CD8-positive, alpha-beta memory T cell (primary cell): ENCODE data around the gene TTC9B. TPM values are rescaled to one million over a fixed set of nuclear protein-coding genes. Genes with fewer than 3 reads are reported as not detected.

Experiments
- CTCF ChIA-PET: fragments of 350-600 bp; sonication (Branson Sonifier 250); formaldehyde crosslinking; loops from one replicate; lab custom pipeline; 2021; ENCODE audit warnings: antibody characterized with exemption; lab: Charles Lee
- POLR2A ChIA-PET: fragments of 350-600 bp; sonication (Branson Sonifier 250); formaldehyde crosslinking; loops from one replicate; lab custom pipeline; 2021; ENCODE audit warnings: antibody characterized with exemption; lab: Charles Lee
- DNase-seq, 5 donors: peaks; one replicate each; pipeline versions ENCODE4 v3.0.0 to v3.0.0-alpha.2; 2020 to 2022; ENCODE audit warnings: mixed read lengths in 1 of 5
- H3K27ac ChIP-seq: one replicate; pipeline ENCODE4 v1.7.0; 2013; ENCODE audit warnings: low read depth, mild to moderate bottlenecking, low read length, moderate library complexity
- H3K27me3 ChIP-seq: 2 replicates; pipeline ENCODE4 v1.7.0; 2013; ENCODE audit warnings: low read length, mild to moderate bottlenecking; ENCODE audit not compliant: insufficient read depth, poor library complexity, severe bottlenecking
- H3K36me3 ChIP-seq: 2 replicates; pipeline ENCODE4 v1.7.0; 2013; ENCODE audit warnings: mild to moderate bottlenecking, low read length, moderate library complexity; ENCODE audit not compliant: insufficient read depth
- H3K4me1 ChIP-seq: 2 replicates; pipeline ENCODE4 v1.7.0; 2013; ENCODE audit warnings: mild to moderate bottlenecking, low read length, moderate library complexity; ENCODE audit not compliant: insufficient read depth
- H3K4me3 ChIP-seq: 2 replicates; pipeline ENCODE4 v1.7.0; 2013; ENCODE audit warnings: mild to moderate bottlenecking, low read length
- H3K9me3 ChIP-seq: 2 replicates; pipeline ENCODE4 v1.7.0; 2013; ENCODE audit warnings: mild to moderate bottlenecking, low read length
- H3K27ac Mint-ChIP-seq, 8 donors: one replicate each; pipeline ENCODE4 v1.8.0; 2020 to 2021; ENCODE audit warnings: mixed read lengths in 8 of 8, mild to moderate bottlenecking in 6 of 8, inconsistent platforms in 3 of 8, moderate library complexity in 3 of 8
- H3K27me3 Mint-ChIP-seq, 2 donors: one replicate each; pipeline ENCODE4 v1.8.0; 2020 to 2021; ENCODE audit warnings: mixed read lengths in 2 of 2, mild to moderate bottlenecking in 1 of 2, moderate library complexity in 1 of 2
- H3K36me3 Mint-ChIP-seq, 3 donors: one replicate each; pipeline ENCODE4 v1.8.0; 2020 to 2021; ENCODE audit warnings: mixed read lengths in 3 of 3, inconsistent platforms in 1 of 3, mild to moderate bottlenecking in 1 of 3
- H3K4me1 Mint-ChIP-seq, 3 donors: one replicate each; pipeline ENCODE4 v1.8.0; 2020 to 2021; ENCODE audit warnings: mixed read lengths in 3 of 3, inconsistent platforms in 1 of 3, mild to moderate bottlenecking in 1 of 3
- H3K4me3 Mint-ChIP-seq, 7 donors: one replicate each; pipeline ENCODE4 v1.8.0; 2020 to 2021; ENCODE audit warnings: mixed read lengths in 7 of 7, mild to moderate bottlenecking in 6 of 7, moderate library complexity in 4 of 7, inconsistent platforms in 2 of 7
- H3K9me3 Mint-ChIP-seq, 5 donors: one replicate each; pipeline ENCODE4 v1.8.0; 2020 to 2022; ENCODE audit warnings: mixed read lengths in 5 of 5, mild to moderate bottlenecking in 3 of 5, moderate library complexity in 2 of 5, inconsistent platforms in 1 of 5
- polyA plus RNA-seq: library from polyadenylated mRNA; unstranded; fragments of 300-500 nt; fragmentation: Illumina TruSeq; gene quantifications from one replicate; pipeline ENCODE4 v1.2.3, GENCODE V29; 2021
- total RNA-seq, 2 experiments: library from RNA; stranded (reverse); gene quantifications; one replicate each; pipeline ENCODE4 v1.2.3, GENCODE V29; 2021

TTC9B gene
- total and polyA plus RNA-seq, 3 experiments from 2014 or later: not detected

- Mint-ChIP-seq H3K36me3 (peaks cover 6 to 81% (median 8%) of the 10 kb centered on the region in 3 donors), H3K9me3 (no peaks in the 10 kb centered on the region), H3K27me3 (no peaks in the 10 kb centered on the region), H3K4me1 (peaks cover 4 to 5% (median 5%) of the 10 kb centered on the region in 3 donors), H3K27ac (no peak overlapping the region), H3K4me3 (no peak overlapping the region)
- Histone ChIP-seq H3K9me3 (no peaks in the 10 kb centered on the region), H3K4me3 (no peak overlapping the region), H3K4me1 (no peaks in the 10 kb centered on the region), H3K27me3 (no peaks in the 10 kb centered on the region), H3K27ac (no peak overlapping the region), H3K36me3 (peaks cover 40% of the 10 kb centered on the region)
- no peak for DNase-seq
- ChIA-PET POLR2A (no interaction called here), CTCF (no interaction called here)
Measured at GRCh38 chr19:40240332-40240731, 22.1 kb upstream of the TTC9B start.

GRCh38 chr19:40239415-40240226 is 21.4 kb upstream of the TTC9B start:
- Mint-ChIP-seq H3K4me1 (peaks cover 0 to 1% (median 0%) of the 10 kb centered on the region in 3 donors), H3K4me3 (no peak overlapping the region), H3K27ac (no peak overlapping the region), H3K36me3 (peaks cover 6 to 81% (median 8%) of the 10 kb centered on the region in 3 donors), H3K27me3 (no peaks in the 10 kb centered on the region), H3K9me3 (no peaks in the 10 kb centered on the region)
- no peak overlapping the region for H3K4me3 ChIP-seq
- DNase-seq: no peak
- CTCF ChIA-PET: no interaction called here
- no peaks in the 10 kb centered on the region for H3K27me3 ChIP-seq
- H3K9me3 ChIP-seq: no peaks in the 10 kb centered on the region
- no peaks in the 10 kb centered on the region for H3K4me1 ChIP-seq
- H3K36me3 ChIP-seq: peaks cover 40% of the 10 kb centered on the region
- POLR2A ChIA-PET: no interaction called here
- no peak overlapping the region for H3K27ac ChIP-seq

- H3K27ac Mint-ChIP-seq: no peak overlapping the region
- no peak for DNase-seq
- no peaks in the 10 kb centered on the region for H3K27me3 ChIP-seq
- H3K36me3 Mint-ChIP-seq: peaks cover 6 to 87% (median 10%) of the 10 kb centered on the region in 3 donors
- H3K27me3 Mint-ChIP-seq: no peaks in the 10 kb centered on the region
- no peaks in the 10 kb centered on the region for H3K9me3 Mint-ChIP-seq
- CTCF ChIA-PET: no interaction called here
- POLR2A ChIA-PET: no interaction called here
- H3K4me3 ChIP-seq: no peak overlapping the region
- no peak overlapping the region for H3K4me3 Mint-ChIP-seq
- H3K36me3 ChIP-seq: peaks cover 40% of the 10 kb centered on the region
- H3K9me3 ChIP-seq: no peaks in the 10 kb centered on the region
- no peaks in the 10 kb centered on the region for H3K4me1 ChIP-seq
- H3K4me1 Mint-ChIP-seq: peaks cover 0 to 1% (median 0%) of the 10 kb centered on the region in 3 donors
- no peak overlapping the region for H3K27ac ChIP-seq
Measured at GRCh38 chr19:40238775-40239174, 20.6 kb upstream of the TTC9B start.

GRCh38 chr19:40237791-40238190 is 19.6 kb upstream of the TTC9B start:
- Histone ChIP-seq H3K4me1 (no peaks in the 10 kb centered on the region), H3K27me3 (no peaks in the 10 kb centered on the region), H3K27ac (no peak overlapping the region), H3K36me3 (peaks cover 40% of the 10 kb centered on the region), H3K9me3 (no peaks in the 10 kb centered on the region), H3K4me3 (no peak overlapping the region)
- peaks cover 6 to 87% (median 10%) of the 10 kb centered on the region in 3 donors for H3K36me3 Mint-ChIP-seq
- DNase-seq: no peak
- peaks cover 0 to 1% (median 0%) of the 10 kb centered on the region in 3 donors for H3K4me1 Mint-ChIP-seq
- ChIA-PET POLR2A (no interaction called here), CTCF (no interaction called here)
- no peak overlapping the region for H3K27ac Mint-ChIP-seq
- H3K9me3 Mint-ChIP-seq: no peaks in the 10 kb centered on the region
- no peak overlapping the region for H3K4me3 Mint-ChIP-seq
- H3K27me3 Mint-ChIP-seq: no peaks in the 10 kb centered on the region

GRCh38 chr19:40236366-40236765 is 18.2 kb upstream of the TTC9B start:
- no peaks in the 10 kb centered on the region for H3K9me3 ChIP-seq
- Mint-ChIP-seq H3K9me3 (no peaks in the 10 kb centered on the region), H3K27ac (peak overlapping the region in 1 of 8 donors; percentile 15), H3K27me3 (no peaks in the 10 kb centered on the region), H3K4me3 (no peak overlapping the region), H3K4me1 (peaks cover 0 to 1% (median under 1%) of the 10 kb centered on the region in 3 donors), H3K36me3 (peaks cover 6 to 75% (median 11%) of the 10 kb centered on the region in 3 donors)
- ChIA-PET CTCF (interaction anchor here (1.2 kb wide), 1 partner anchor 96 kb away, joined by 3 read pairs; no protein-coding TSS in a partner anchor), POLR2A (no interaction called here)
- peaks cover 32% of the 10 kb centered on the region for H3K36me3 ChIP-seq
- no peaks in the 10 kb centered on the region for H3K4me1 ChIP-seq
- H3K4me3 ChIP-seq: no peak overlapping the region
- no peak overlapping the region for H3K27ac ChIP-seq
- DNase-seq: no peak
- no peaks in the 10 kb centered on the region for H3K27me3 ChIP-seq

- DNase-seq: no peak
- ChIA-PET CTCF (no interaction called here), POLR2A (no interaction called here)
- Mint-ChIP-seq H3K36me3 (peaks cover 6 to 72% (median 9%) of the 10 kb centered on the region in 3 donors), H3K4me1 (peaks cover 0 to 4% (median 1%) of the 10 kb centered on the region in 3 donors), H3K27ac (no peak overlapping the region), H3K9me3 (no peaks in the 10 kb centered on the region), H3K27me3 (no peaks in the 10 kb centered on the region), H3K4me3 (no peak overlapping the region)
- Histone ChIP-seq H3K4me1 (no peaks in the 10 kb centered on the region), H3K4me3 (no peak overlapping the region), H3K27ac (no peak overlapping the region), H3K9me3 (no peaks in the 10 kb centered on the region), H3K36me3 (peaks cover 29% of the 10 kb centered on the region), H3K27me3 (no peaks in the 10 kb centered on the region)
Measured at GRCh38 chr19:40236026-40236355, 17.8 kb upstream of the TTC9B start.

GRCh38 chr19:40235238-40236025 is 17.2 kb upstream of the TTC9B start:
- ChIA-PET POLR2A (no interaction called here), CTCF (no interaction called here)
- no peak overlapping the region for H3K4me3 Mint-ChIP-seq
- Histone ChIP-seq H3K4me1 (no peaks in the 10 kb centered on the region), H3K9me3 (no peaks in the 10 kb centered on the region), H3K36me3 (peaks cover 24% of the 10 kb centered on the region), H3K27me3 (no peaks in the 10 kb centered on the region), H3K27ac (no peak overlapping the region), H3K4me3 (no peak overlapping the region)
- DNase-seq: no peak
- no peak overlapping the region for H3K27ac Mint-ChIP-seq
- no peaks in the 10 kb centered on the region for H3K27me3 Mint-ChIP-seq
- H3K36me3 Mint-ChIP-seq: peaks cover 6 to 68% (median 9%) of the 10 kb centered on the region in 3 donors
- H3K9me3 Mint-ChIP-seq: no peaks in the 10 kb centered on the region
- H3K4me1 Mint-ChIP-seq: peaks cover 0 to 6% (median 1%) of the 10 kb centered on the region in 3 donors
